Panc1 (cell line): ENCODE data around the gene CMPK1.

Experiments
- POLR2AphosphoS5 ChIP-seq: IDR thresholded peaks from 2 replicates; pipeline ENCODE4 v1.6.1; 2012; ENCODE audit warnings: mild to moderate bottlenecking, low read depth, low read length, moderate library complexity
- TCF7L2 ChIP-seq: IDR thresholded peaks from 2 replicates; pipeline ENCODE4 v1.6.1; 2011; ENCODE audit warnings: mild to moderate bottlenecking, low read depth, low read length, inconsistent platforms
- TF ChIP-seq, protein P1 (sequence below): fragments of 450-650 bp; IDR thresholded peaks from 2 replicates; pipeline ENCODE4 v1.5.1; 2017; ENCODE audit warnings: mild to moderate bottlenecking

DNA sequence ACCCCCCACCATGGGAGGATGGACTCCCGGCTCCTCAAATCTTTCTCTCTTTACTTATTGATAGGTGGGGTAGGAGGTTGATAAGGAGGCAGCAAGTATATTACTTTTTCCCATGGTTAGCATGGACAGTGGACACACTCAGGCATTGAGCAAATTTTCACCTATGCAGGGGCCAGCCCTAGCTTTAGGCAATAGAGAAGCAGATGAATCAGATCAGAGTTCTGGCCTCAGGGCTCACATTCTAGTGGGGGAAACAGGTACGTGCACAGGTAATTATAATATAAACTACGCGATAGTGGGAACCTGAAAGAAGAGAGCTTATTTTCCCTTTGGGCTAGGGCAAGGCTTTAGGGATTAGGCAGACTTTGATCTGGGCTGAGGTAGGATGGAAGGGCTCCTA, 69.0 kb downstream of the CMPK1 start:
- TF ChIP-seq, protein P1, sequence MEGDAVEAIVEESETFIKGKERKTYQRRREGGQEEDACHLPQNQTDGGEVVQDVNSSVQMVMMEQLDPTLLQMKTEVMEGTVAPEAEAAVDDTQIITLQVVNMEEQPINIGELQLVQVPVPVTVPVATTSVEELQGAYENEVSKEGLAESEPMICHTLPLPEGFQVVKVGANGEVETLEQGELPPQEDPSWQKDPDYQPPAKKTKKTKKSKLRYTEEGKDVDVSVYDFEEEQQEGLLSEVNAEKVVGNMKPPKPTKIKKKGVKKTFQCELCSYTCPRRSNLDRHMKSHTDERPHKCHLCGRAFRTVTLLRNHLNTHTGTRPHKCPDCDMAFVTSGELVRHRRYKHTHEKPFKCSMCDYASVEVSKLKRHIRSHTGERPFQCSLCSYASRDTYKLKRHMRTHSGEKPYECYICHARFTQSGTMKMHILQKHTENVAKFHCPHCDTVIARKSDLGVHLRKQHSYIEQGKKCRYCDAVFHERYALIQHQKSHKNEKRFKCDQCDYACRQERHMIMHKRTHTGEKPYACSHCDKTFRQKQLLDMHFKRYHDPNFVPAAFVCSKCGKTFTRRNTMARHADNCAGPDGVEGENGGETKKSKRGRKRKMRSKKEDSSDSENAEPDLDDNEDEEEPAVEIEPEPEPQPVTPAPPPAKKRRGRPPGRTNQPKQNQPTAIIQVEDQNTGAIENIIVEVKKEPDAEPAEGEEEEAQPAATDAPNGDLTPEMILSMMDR = no peak
- TF ChIP-seq POLR2AphosphoS5 (no peak), TCF7L2 (no peak)
